Body of pancreas (tissue), 4 donors: Measurements from ENCODE around the gene SLC52A1.

Experiments
- POLR2A ChIP-seq, 3 donors: fragments of 450-650 bp; IDR thresholded peaks; one replicate each; pipeline ENCODE4 v1.6.1; 2016; ENCODE audit warnings: antibody characterized with exemption in 3 of 3, mild to moderate bottlenecking in 2 of 3
- TF ChIP-seq, protein P1 (sequence below), 7 experiments: fragments of 450-650 bp in 4 of 7; fragments of 200-600 bp in 3 of 7; sonication (generic) in 3 of 7; IDR thresholded peaks; one replicate each; pipeline ENCODE4 v1.5.1; 2016 to 2019; ENCODE audit warnings: antibody characterized with exemption in 7 of 7

DNA sequence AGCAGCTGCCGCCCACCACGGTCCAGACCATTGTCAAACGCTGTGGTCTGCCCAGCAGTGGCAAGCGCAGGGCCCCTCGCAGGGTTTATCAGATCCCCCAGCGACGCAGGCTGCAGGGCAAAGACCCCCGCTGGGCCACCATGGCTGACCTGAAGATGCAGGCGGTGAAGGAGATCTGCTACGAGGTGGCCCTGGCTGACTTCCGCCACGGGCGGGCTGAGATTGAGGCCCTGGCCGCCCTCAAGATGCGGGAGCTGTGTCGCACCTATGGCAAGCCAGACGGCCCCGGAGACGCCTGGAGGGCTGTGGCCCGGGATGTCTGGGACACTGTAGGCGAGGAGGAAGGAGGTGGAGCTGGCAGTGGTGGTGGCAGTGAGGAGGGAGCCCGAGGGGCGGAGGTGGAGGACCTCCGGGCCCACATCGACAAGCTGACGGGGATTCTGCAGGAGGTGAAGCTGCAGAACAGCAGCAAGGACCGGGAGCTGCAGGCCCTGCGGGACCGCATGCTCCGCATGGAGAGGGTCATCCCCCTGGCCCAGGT, 13.0 kb downstream of the SLC52A1 start:
- TF ChIP-seq, protein P1, sequence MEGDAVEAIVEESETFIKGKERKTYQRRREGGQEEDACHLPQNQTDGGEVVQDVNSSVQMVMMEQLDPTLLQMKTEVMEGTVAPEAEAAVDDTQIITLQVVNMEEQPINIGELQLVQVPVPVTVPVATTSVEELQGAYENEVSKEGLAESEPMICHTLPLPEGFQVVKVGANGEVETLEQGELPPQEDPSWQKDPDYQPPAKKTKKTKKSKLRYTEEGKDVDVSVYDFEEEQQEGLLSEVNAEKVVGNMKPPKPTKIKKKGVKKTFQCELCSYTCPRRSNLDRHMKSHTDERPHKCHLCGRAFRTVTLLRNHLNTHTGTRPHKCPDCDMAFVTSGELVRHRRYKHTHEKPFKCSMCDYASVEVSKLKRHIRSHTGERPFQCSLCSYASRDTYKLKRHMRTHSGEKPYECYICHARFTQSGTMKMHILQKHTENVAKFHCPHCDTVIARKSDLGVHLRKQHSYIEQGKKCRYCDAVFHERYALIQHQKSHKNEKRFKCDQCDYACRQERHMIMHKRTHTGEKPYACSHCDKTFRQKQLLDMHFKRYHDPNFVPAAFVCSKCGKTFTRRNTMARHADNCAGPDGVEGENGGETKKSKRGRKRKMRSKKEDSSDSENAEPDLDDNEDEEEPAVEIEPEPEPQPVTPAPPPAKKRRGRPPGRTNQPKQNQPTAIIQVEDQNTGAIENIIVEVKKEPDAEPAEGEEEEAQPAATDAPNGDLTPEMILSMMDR (IDR thresholded peaks at IDR 0.05): no peak
- no peak for TF ChIP-seq POLR2A (IDR thresholded peaks at IDR 0.05)
